PC-3 (cell line): ENCODE measurements around the gene GADD45G. TPM values are rescaled to one million over a fixed set of nuclear protein-coding genes. Genes with fewer than 3 reads are reported as not detected.

Experiments used
- ATAC-seq: fragments of 200-7000 bp; cut with Tn5 transposase; 2 replicates; pipeline ENCODE4 v1.9.1; 2020; ENCODE audit warnings: mild to moderate bottlenecking, moderate library complexity
- BruUV-seq: library from RNA; stranded (reverse); fragments of 400-500 nt; replicated peaks from 2 replicates; lab custom pipeline; 2021; lab: Mats Ljungman, UMichigan
- CTCF ChIA-PET: fragments of 300-600 bp; sonication (Branson Sonifier 250); formaldehyde crosslinking; loops from one replicate; lab custom pipeline; 2022; ENCODE audit warnings: antibody characterized with exemption; lab: Charles Lee
- POLR2A ChIA-PET: fragments of 300-600 bp; sonication (Branson Sonifier 250); formaldehyde crosslinking; loops from one replicate; lab custom pipeline; 2022; ENCODE audit warnings: antibody characterized with exemption; ENCODE audit not compliant: unreplicated experiment; lab: Charles Lee
- DNase-seq: peaks from one replicate; pipeline ENCODE4 v3.0.0-alpha.2; 2015
- H2AFZ ChIP-seq: fragments of 300-600 bp; sonication (generic); 2 replicates; pipeline ENCODE4 v1.6.0; 2016; ENCODE audit warnings: antibody characterized with exemption, low read length
- H3F3A ChIP-seq: fragments of 300-600 bp; sonication (generic); one replicate; pipeline ENCODE4 v1.6.0; 2017; ENCODE audit warnings: antibody characterized with exemption, low read length, control low read depth, mild to moderate bottlenecking; ENCODE audit not compliant: unreplicated experiment
- H3K27ac ChIP-seq: fragments of 300-600 bp; sonication (generic); 2 replicates; pipeline ENCODE4 v1.5.1; 2016; ENCODE audit warnings: mild to moderate bottlenecking, low read length
- H3K27me3 ChIP-seq: fragments of 300-600 bp; sonication (generic); 2 replicates; pipeline ENCODE4 v1.6.1; 2016; ENCODE audit warnings: low read length, mixed read lengths
- H3K36me3 ChIP-seq: fragments of 300-600 bp; sonication (generic); 2 replicates; pipeline ENCODE4 v1.6.1; 2016; ENCODE audit warnings: low read depth, mixed run types, low read length, mixed read lengths
- H3K4me1 ChIP-seq: fragments of 300-600 bp; sonication (generic); 2 replicates; pipeline ENCODE4 v1.5.1; 2016; ENCODE audit warnings: low read length; ENCODE audit not compliant: insufficient read depth
- H3K4me2 ChIP-seq: fragments of 300-600 bp; sonication (generic); 2 replicates; pipeline ENCODE4 v1.6.0; 2016; ENCODE audit warnings: low read length
- H3K4me3 ChIP-seq: fragments of 300-600 bp; sonication (generic); 2 replicates; pipeline ENCODE4 v1.5.1; 2016; ENCODE audit warnings: mild to moderate bottlenecking, low read length, mixed read lengths
- H3K79me2 ChIP-seq: fragments of 300-600 bp; sonication (generic); 2 replicates; pipeline ENCODE4 v1.6.1; 2017; ENCODE audit warnings: low read length, mixed read lengths
- H3K9ac ChIP-seq: fragments of 300-600 bp; sonication (generic); 2 replicates; pipeline ENCODE4 v1.6.0; 2016; ENCODE audit warnings: mild to moderate bottlenecking, low read length
- H3K9me2 ChIP-seq: fragments of 300-600 bp; sonication (generic); replicated peaks from 2 replicates; pipeline ENCODE4 v1.6.1; 2016; ENCODE audit warnings: mixed run types, low read length, mixed read lengths
- H3K9me3 ChIP-seq: fragments of 300-600 bp; sonication (generic); 2 replicates; pipeline ENCODE4 v1.6.1; 2016; ENCODE audit warnings: low read length, mixed read lengths
- H4K20me1 ChIP-seq: fragments of 300-600 bp; sonication (generic); 2 replicates; pipeline ENCODE4 v1.6.1; 2016; ENCODE audit warnings: low read length, mixed read lengths
- CTCF ChIP-seq: fragments of 300-600 bp; sonication (generic); conservative IDR thresholded peaks from 2 replicates; pipeline ENCODE4 v1.5.1; 2017; ENCODE audit warnings: antibody characterized with exemption, low read depth, mild to moderate bottlenecking, low read length
- EZH2 ChIP-seq: fragments of 300-600 bp; sonication (generic); IDR thresholded peaks from one replicate; pipeline ENCODE4 v1.6.1; 2017; ENCODE audit warnings: antibody characterized with exemption, mild to moderate bottlenecking, low read length; ENCODE audit not compliant: unreplicated experiment
- EZH2phosphoT487 ChIP-seq: fragments of 300-600 bp; sonication (generic); IDR thresholded peaks from 2 replicates; pipeline ENCODE4 v1.6.1; 2018; ENCODE audit warnings: mild to moderate bottlenecking, antibody characterized with exemption, low read length, borderline replicate concordance
- intact Hi-C: fragments of 100-400 bp; cut with micrococcal nuclease; formaldehyde crosslinking; loops from 2 replicates; pipeline ENCODE4 v1.9.0; 2023
- total RNA-seq: library from RNA; depleted of rRNA; stranded (reverse); fragments of >200 nt; gene quantifications from 2 replicates; pipeline ENCODE4 v1.2.3, GENCODE V29; 2014

The GADD45G gene
- total RNA-seq, 1 experiment from 2014 or later = 2.1 TPM

GRCh38 chr9:89640361-89640760 lies 35.5 kb downstream of the GADD45G start:
- H3K36me3 ChIP-seq = no peaks in the 10 kb centered on the region
- no peak overlapping the region for H2AFZ ChIP-seq
- intact Hi-C loops = no loop called here
- H3K27ac ChIP-seq = no peak overlapping the region
- 0 out of 2 replicates have a peak, but pooled peaks cover 1% of the 10 kb centered on the region for H3K4me1 ChIP-seq
- H3K79me2 ChIP-seq = no peaks in the 10 kb centered on the region
- H3K27me3 ChIP-seq = 0 out of 2 replicates have a peak, but pooled peaks cover 11% of the 10 kb centered on the region
- no peaks in the 10 kb centered on the region for H3F3A ChIP-seq
- H3K4me3 ChIP-seq = no peak overlapping the region
- no peaks in the 10 kb centered on the region for H4K20me1 ChIP-seq
- H3K9me3 ChIP-seq = no peaks in the 10 kb centered on the region
- ATAC-seq (no peak), DNase-seq (no peak)
- no TSS peak for BruUV-seq
- CTCF ChIA-PET = no interaction called here
- no peak overlapping the region for H3K9ac ChIP-seq
- H3K4me2 ChIP-seq = no peak overlapping the region
- H3K9me2 ChIP-seq = no peaks in the 10 kb centered on the region
- POLR2A ChIA-PET = no interaction called here
- TF ChIP-seq EZH2 = no peak
- TF ChIP-seq CTCF = no peak
- TF ChIP-seq EZH2phosphoT487 = no peak

GRCh38 chr9:89640801-89641200 lies 36.0 kb downstream of the GADD45G start:
- no TSS peak for BruUV-seq
- Histone ChIP-seq H3K9ac (no peak overlapping the region), H3K9me2 (no peaks in the 10 kb centered on the region), H3K4me1 (no peaks in the 10 kb centered on the region), H3K79me2 (no peaks in the 10 kb centered on the region), H3K27ac (no peak overlapping the region), H2AFZ (no peak overlapping the region), H4K20me1 (no peaks in the 10 kb centered on the region), H3K9me3 (no peaks in the 10 kb centered on the region), H3K4me2 (no peak overlapping the region), H3K27me3 (peaks cover 12% of the 10 kb centered on the region; the same call in 1 of the 2 replicates), H3F3A (no peaks in the 10 kb centered on the region), H3K36me3 (no peaks in the 10 kb centered on the region), H3K4me3 (no peak overlapping the region)
- ATAC-seq (no peak), DNase-seq (no peak)
- intact Hi-C loops = no loop called here
- TF ChIP-seq EZH2phosphoT487 (no peak), EZH2 (no peak), CTCF (no peak)
- ChIA-PET CTCF (no interaction called here), POLR2A (no interaction called here)

GRCh38 chr9:89641980-89642379 lies 37.2 kb downstream of the GADD45G start:
- no peaks in the 10 kb centered on the region for H3K4me1 ChIP-seq
- no peak for DNase-seq
- H3K9me3 ChIP-seq = no peaks in the 10 kb centered on the region
- no peaks in the 10 kb centered on the region for H4K20me1 ChIP-seq
- no peak overlapping the region for H3K27ac ChIP-seq
- H3K9me2 ChIP-seq = no peaks in the 10 kb centered on the region
- intact Hi-C loops = no loop called here
- ATAC-seq = no peak
- peaks cover 24% of the 10 kb centered on the region; the same call in 1 of the 2 replicates for H3K27me3 ChIP-seq
- H3K9ac ChIP-seq = no peak overlapping the region
- ChIA-PET CTCF (no interaction called here), POLR2A (no interaction called here)
- H3K4me3 ChIP-seq = no peak overlapping the region
- no peak overlapping the region for H2AFZ ChIP-seq
- no peaks in the 10 kb centered on the region for H3K79me2 ChIP-seq
- no peaks in the 10 kb centered on the region for H3F3A ChIP-seq
- no TSS peak for BruUV-seq
- no peak overlapping the region for H3K4me2 ChIP-seq
- TF ChIP-seq EZH2 (no peak), EZH2phosphoT487 (no peak), CTCF (no peak)
- no peaks in the 10 kb centered on the region for H3K36me3 ChIP-seq
